NB4 (cell line): Measurements from ENCODE around the gene MAPK4.

Experiments
- CTCF ChIP-seq: IDR thresholded peaks from one replicate; pipeline ENCODE4 v1.5.1; 2012; ENCODE audit warnings: low read depth, low read length
- POLR2A ChIP-seq: IDR thresholded peaks from 2 replicates; pipeline ENCODE4 v1.6.1; 2011; ENCODE audit warnings: mild to moderate bottlenecking; ENCODE audit not compliant: insufficient read length; ENCODE audit errors: extremely low read depth

GRCh38 chr18:50680966-50681365 is 121.1 kb downstream of the MAPK4 start:
- TF ChIP-seq CTCF, result no peak
- no peak for TF ChIP-seq POLR2A
